ENCODE results near the gene TBC1D5.
A peak's percentile ranks its signal among the peaks of the same experiment; 100 is the strongest.

TBC1D5 gene

GRCh38 chr3:17755836-17756235 lies 13.4 kb upstream of the TBC1D5 start:
- H3K4me3 ChIP-seq (replicated peaks; ENCODE audit: low read depth, low read length) = no peak overlapping the region
- TF ChIP-seq, protein P1, sequence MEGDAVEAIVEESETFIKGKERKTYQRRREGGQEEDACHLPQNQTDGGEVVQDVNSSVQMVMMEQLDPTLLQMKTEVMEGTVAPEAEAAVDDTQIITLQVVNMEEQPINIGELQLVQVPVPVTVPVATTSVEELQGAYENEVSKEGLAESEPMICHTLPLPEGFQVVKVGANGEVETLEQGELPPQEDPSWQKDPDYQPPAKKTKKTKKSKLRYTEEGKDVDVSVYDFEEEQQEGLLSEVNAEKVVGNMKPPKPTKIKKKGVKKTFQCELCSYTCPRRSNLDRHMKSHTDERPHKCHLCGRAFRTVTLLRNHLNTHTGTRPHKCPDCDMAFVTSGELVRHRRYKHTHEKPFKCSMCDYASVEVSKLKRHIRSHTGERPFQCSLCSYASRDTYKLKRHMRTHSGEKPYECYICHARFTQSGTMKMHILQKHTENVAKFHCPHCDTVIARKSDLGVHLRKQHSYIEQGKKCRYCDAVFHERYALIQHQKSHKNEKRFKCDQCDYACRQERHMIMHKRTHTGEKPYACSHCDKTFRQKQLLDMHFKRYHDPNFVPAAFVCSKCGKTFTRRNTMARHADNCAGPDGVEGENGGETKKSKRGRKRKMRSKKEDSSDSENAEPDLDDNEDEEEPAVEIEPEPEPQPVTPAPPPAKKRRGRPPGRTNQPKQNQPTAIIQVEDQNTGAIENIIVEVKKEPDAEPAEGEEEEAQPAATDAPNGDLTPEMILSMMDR (IDR thresholded peaks at IDR 0.05; ENCODE audit: low read length, missing control alignments) = no peak
- no peak for DNase-seq (ENCODE audit: low read depth)

- no peak overlapping the region for H3K4me3 ChIP-seq (replicated peaks; ENCODE audit: low read depth, low read length)
- TF ChIP-seq, protein P1 (IDR thresholded peaks at IDR 0.05; ENCODE audit: low read length, missing control alignments) = no peak
- DNase-seq (ENCODE audit: low read depth) = peak; percentile 45
These were observed 11.2 kb upstream of the TBC1D5 start for GRCh38 chr3:17753632-17753992.

- peak; percentile 61 for DNase-seq (ENCODE audit: low read depth)
- TF ChIP-seq, protein P1 (IDR thresholded peaks at IDR 0.05; ENCODE audit: low read length, missing control alignments) = no peak
These were observed 10.6 kb upstream of the TBC1D5 start for GRCh38 chr3:17752876-17753631.

DNA sequence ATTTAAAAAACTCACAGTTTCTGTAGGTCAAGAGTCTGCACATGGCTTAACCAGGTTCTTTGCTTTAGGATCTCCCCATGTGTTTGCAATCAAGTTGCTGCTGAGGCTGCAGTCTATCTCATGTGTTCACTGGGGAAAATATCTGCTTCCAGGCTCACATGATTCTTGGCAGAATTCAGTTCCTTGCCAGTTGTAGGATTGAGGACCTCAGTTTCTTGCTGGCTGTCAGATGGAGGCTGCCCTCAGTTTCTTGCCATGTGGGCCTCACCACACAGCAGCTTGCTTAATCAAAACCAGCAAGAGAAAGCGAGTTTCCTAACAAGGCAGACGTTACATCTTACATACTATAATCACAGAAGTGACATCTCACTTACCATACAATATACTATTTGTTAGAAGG lies 10.0 kb upstream of the TBC1D5 start:
- TF ChIP-seq, protein P1 (IDR thresholded peaks at IDR 0.05; ENCODE audit: low read length, missing control alignments) = no peak
- no peak overlapping the region for H3K4me3 ChIP-seq (replicated peaks; ENCODE audit: low read depth, low read length)
- peak; percentile 2 for DNase-seq (ENCODE audit: low read depth)

More at GRCh38 chr3:17752876-17753631, 10.6 kb upstream of the TBC1D5 start:
- H3K4me3 ChIP-seq (replicated peaks; ENCODE audit: low read depth, low read length) = no peak overlapping the region

DNA sequence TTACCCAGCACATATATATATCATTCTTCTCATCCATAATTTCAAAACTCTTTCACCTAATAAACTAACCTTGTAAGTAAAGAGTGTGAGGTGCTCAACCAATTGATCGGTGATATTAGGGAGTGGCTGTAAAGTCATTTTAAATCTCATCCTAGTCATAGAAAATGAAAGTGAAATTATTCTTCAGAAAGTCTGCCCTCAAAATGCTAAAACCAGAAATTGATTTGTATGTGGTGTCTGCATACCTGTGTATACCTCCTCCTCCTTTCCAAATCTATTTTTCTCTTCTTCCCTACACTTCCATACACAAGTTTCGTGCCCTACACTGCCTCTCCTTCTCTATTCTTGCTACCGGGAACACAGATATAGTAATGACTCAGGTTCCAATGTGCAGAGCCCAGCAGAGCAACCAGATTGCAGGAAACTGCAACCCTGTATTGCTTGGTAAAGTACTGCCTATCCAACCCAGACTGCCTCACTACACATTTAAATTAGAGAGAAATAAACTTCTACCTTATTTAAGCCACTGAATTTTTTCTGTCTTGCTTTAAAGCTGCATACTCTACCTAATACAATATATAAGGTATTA lies 7.4 kb upstream of the TBC1D5 start:
- no peak overlapping the region for H3K4me3 ChIP-seq (replicated peaks; ENCODE audit: low read depth, low read length)
- TF ChIP-seq, protein P1 (IDR thresholded peaks at IDR 0.05; ENCODE audit: low read length, missing control alignments) = no peak
- no peak for DNase-seq (ENCODE audit: low read depth)

DNA sequence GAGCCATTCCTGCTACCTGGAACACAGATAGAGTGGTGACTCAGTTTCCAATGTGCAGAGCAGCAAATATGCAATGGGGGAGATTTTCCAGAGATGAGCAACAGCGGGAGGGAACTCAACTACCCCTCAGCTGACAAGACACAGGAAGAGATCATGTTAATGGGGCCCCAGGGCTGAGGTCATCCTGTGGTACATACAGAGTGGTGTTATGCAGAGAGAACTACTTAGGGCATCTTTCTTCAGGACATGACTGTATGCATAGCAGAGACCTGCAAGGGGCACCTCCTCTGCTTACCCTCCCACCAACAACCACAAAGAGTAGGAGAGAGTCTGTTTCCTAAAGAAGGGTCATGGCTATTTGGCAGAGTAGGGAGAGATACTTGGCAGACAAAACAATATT lies 6.8 kb upstream of the TBC1D5 start:
- no peak overlapping the region for H3K4me3 ChIP-seq (replicated peaks; ENCODE audit: low read depth, low read length)
- TF ChIP-seq, protein P1 (IDR thresholded peaks at IDR 0.05; ENCODE audit: low read length, missing control alignments) = no peak
- DNase-seq (ENCODE audit: low read depth) = peak; percentile 7

DNA sequence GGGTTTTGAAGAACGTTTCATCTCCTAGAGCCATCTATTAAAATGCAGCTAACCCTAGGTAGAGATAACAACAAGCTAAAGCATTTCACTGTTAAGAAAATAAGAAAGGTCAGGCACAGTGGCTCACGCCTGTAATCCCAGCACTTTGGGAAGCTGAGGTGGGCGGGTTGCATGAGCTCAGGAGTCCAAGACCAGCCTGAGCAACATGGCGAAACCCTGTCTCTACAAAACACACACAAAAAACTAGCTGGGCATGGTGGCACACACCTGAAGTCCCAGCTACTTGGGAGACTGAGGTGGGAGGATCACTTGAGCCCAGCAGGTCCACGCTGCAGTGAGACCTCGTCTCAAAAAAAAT lies 5.4 kb upstream of the TBC1D5 start:
- no peak for DNase-seq (ENCODE audit: low read depth)
- TF ChIP-seq, protein P1 (IDR thresholded peaks at IDR 0.05; ENCODE audit: low read length, missing control alignments) = no peak
- H3K4me3 ChIP-seq (replicated peaks; ENCODE audit: low read depth, low read length) = no peak overlapping the region

All from fibroblast of pulmonary artery (primary cell).